Colonic mucosa (tissue), 4 donors: Measurements from ENCODE around the gene AGER. TPM values are rescaled to one million over a fixed set of nuclear protein-coding genes. Genes with fewer than 3 reads are reported as not detected.
A peak's percentile ranks its signal among the peaks of the same experiment; 100 is the strongest.
"Not testable (repeated sequence)": the region's sequence is repeated elsewhere in the genome, so short reads cannot be mapped to it uniquely, and the experiment has no call there.

Source experiments
- DNase-seq: peaks from one replicate; pipeline ENCODE4 v3.0.0-alpha.2; 2020
- H3K27ac ChIP-seq: fragments of 200-600 bp; one replicate; pipeline ENCODE4 v1.8.0; 2021
- H3K27me3 ChIP-seq: fragments of 200-600 bp; one replicate; pipeline ENCODE4 v1.8.0; 2021
- H3K36me3 ChIP-seq: fragments of 200-600 bp; one replicate; pipeline ENCODE4 v1.8.0; 2021
- H3K4me1 ChIP-seq: fragments of 200-600 bp; one replicate; pipeline ENCODE4 v1.8.0; 2021; ENCODE audit warnings: mild to moderate bottlenecking
- H3K4me3 ChIP-seq: fragments of 200-600 bp; one replicate; pipeline ENCODE4 v1.8.0; 2021
- H3K9ac ChIP-seq, 2 donors: one replicate each; pipeline ENCODE4 v1.7.0; 2013; ENCODE audit warnings: control low read depth in 2 of 2, low read depth in 2 of 2, low read length in 2 of 2
- H3K9me3 ChIP-seq: fragments of 200-600 bp; one replicate; pipeline ENCODE4 v1.8.0; 2021
- CTCF ChIP-seq: fragments of 200-600 bp; IDR thresholded peaks from one replicate; pipeline ENCODE4 v1.8.0; 2022; ENCODE audit warnings: antibody characterized with exemption, mild to moderate bottlenecking
- intact Hi-C: fragments of 100-400 bp; cut with DNase I; formaldehyde crosslinking; loops from one replicate; pipeline ENCODE4 v1.14.1; 2022
- total RNA-seq, 2 donors: library from RNA; stranded (reverse); fragmentation: NEBNext Ultra II Directional in 1 of 2; extraction: Animal tissue kit (Norgen Biotek cat#: 25700) in 1 of 2; gene quantifications; one replicate each; pipeline ENCODE4 v1.2.1, GENCODE V29; 2021
- donor health status: healthy.
- donor health status: DM: no; HTN: no; CAD: no.
- donor health status: DM: no; HTN: no; CAD: no.

Gene AGER
- total RNA-seq, 2 donors from 2014 or later, result 4.1 to 10.1 TPM

- no peaks in the 10 kb centered on the region for H3K4me1 ChIP-seq
- H3K9me3 ChIP-seq, result no peaks in the 10 kb centered on the region
- intact Hi-C loops, result no loop called here
- H3K36me3 ChIP-seq, result no peaks in the 10 kb centered on the region
- H3K27me3 ChIP-seq, result no peaks in the 10 kb centered on the region
- peak overlapping the region; percentile 17 for H3K4me3 ChIP-seq
- no peak for TF ChIP-seq CTCF
- no peak overlapping the region for H3K27ac ChIP-seq
- DNase-seq, result peak; percentile 87
- no peak overlapping the region for H3K9ac ChIP-seq
Measured at GRCh38 chr6:32148289-32149091, 35.6 kb downstream of the AGER start.

GRCh38 chr6:32147401-32148132 lies 36.5 kb downstream of the AGER start:
- Histone ChIP-seq H3K36me3 (no peaks in the 10 kb centered on the region), H3K4me1 (no peaks in the 10 kb centered on the region), H3K27ac (no peak overlapping the region), H3K27me3 (no peaks in the 10 kb centered on the region), H3K4me3 (no peak overlapping the region), H3K9ac (no peak overlapping the region), H3K9me3 (no peaks in the 10 kb centered on the region)
- intact Hi-C loops, result no loop called here
- DNase-seq, result no peak
- TF ChIP-seq CTCF, result no peak

GRCh38 chr6:32146687-32147086 lies 37.4 kb downstream of the AGER start:
- H3K4me1 ChIP-seq, result no peaks in the 10 kb centered on the region
- no peak overlapping the region for H3K4me3 ChIP-seq
- intact Hi-C loops, result no loop called here
- H3K36me3 ChIP-seq, result no peaks in the 10 kb centered on the region
- no peak for TF ChIP-seq CTCF
- H3K27me3 ChIP-seq, result no peaks in the 10 kb centered on the region
- H3K27ac ChIP-seq, result no peak overlapping the region
- H3K9ac ChIP-seq, result no peak overlapping the region
- DNase-seq, result no peak
- no peaks in the 10 kb centered on the region for H3K9me3 ChIP-seq

- Histone ChIP-seq H3K27ac (no peak overlapping the region), H3K9me3 (no peaks in the 10 kb centered on the region), H3K4me1 (no peaks in the 10 kb centered on the region), H3K36me3 (no peaks in the 10 kb centered on the region), H3K27me3 (no peaks in the 10 kb centered on the region), H3K9ac (no peak overlapping the region), H3K4me3 (no peak overlapping the region)
- intact Hi-C loops, result no loop called here
- no peak for TF ChIP-seq CTCF
- no peak for DNase-seq
Measured at GRCh38 chr6:32146287-32146686, 37.8 kb downstream of the AGER start.

- H3K9me3 ChIP-seq, H3K27me3 ChIP-seq, H3K9ac ChIP-seq, intact Hi-C loops, H3K36me3 ChIP-seq, H3K4me1 ChIP-seq, H3K4me3 ChIP-seq, H3K27ac ChIP-seq: not testable (repeated sequence)
- DNase-seq, result peak; percentile 51
Measured at GRCh38 chr6:32144238-32144637, 39.8 kb downstream of the AGER start.
